ENCODE data around the gene EGFLAM.

The EGFLAM gene

GRCh38 chr5:38469707-38470267 is 211.4 kb downstream of the EGFLAM start:
- H3K4me3 ChIP-seq (ENCODE audit: low read length) = no peak overlapping the region

DNA sequence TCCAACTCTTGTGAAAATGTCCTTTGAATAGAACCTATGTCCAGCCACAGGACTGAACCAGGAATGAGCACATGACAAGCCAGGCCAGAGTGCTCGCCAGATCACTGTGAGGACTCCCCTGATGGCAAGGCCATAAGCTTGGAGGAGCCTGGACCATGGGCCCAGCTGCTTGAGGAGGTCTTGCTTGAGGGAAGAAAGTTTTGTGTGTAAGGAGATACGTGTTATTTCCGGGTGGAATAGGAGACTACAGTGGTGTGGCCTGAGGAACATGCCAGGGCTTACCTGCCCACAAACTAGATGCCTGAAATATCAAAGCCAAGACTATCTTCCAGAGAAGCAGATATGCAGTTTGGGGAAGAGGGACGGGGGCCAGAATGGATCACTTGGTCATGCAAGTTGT is 213.3 kb downstream of the EGFLAM start:
- Histone ChIP-seq H3K4me1 (ENCODE audit: insufficient read depth, low read length) (no peaks in the 10 kb centered on the region; the same call in 1 of the 2 replicates), H3K36me3 (ENCODE audit: insufficient read depth, low read depth, low read length) (no peaks in the 10 kb centered on the region), H3K9ac (ENCODE audit: low read depth, low read length) (no peak overlapping the region), H3K27me3 (ENCODE audit: insufficient read depth, low read length) (no peaks in the 10 kb centered on the region), H3K9me3 (ENCODE audit: insufficient read depth, low read depth, low read length) (no peaks in the 10 kb centered on the region), H3K4me3 (ENCODE audit: low read length) (no peak overlapping the region), H3K27ac (ENCODE audit: low read length) (no peak overlapping the region)

More at GRCh38 chr5:38469707-38470267, 211.4 kb downstream of the EGFLAM start:
- Histone ChIP-seq H3K36me3 (ENCODE audit: insufficient read depth, low read depth, low read length) (no peaks in the 10 kb centered on the region), H3K9me3 (ENCODE audit: insufficient read depth, low read depth, low read length) (no peaks in the 10 kb centered on the region), H3K27ac (ENCODE audit: low read length) (no peak overlapping the region), H3K27me3 (ENCODE audit: insufficient read depth, low read length) (no peaks in the 10 kb centered on the region), H3K9ac (ENCODE audit: low read depth, low read length) (no peak overlapping the region), H3K4me1 (ENCODE audit: insufficient read depth, low read length) (no peaks in the 10 kb centered on the region; the same call in 1 of the 2 replicates)

DNA sequence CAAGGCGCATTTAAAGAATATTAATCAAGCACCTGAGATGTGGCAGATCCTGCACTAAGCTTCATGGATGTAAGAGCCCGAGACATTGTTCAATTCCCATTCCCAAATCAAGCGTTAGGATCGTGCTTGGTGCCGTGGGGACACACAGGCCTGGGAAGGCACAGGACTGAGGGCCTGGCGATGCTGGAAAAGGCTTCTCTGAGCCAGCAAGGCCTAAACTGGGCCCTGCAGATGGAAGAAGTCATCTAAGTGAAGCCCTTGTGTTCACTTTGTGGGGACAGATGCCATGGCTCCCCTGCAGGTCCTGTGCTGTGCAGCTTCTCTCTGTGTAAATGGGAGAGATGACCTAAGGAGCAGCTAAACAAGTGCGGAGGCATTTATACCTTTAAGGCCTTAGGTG is 214.2 kb downstream of the EGFLAM start:
- H3K27me3 ChIP-seq (ENCODE audit: insufficient read depth, low read length) = no peaks in the 10 kb centered on the region
- no peak overlapping the region for H3K4me3 ChIP-seq (ENCODE audit: low read length)
- H3K9me3 ChIP-seq (ENCODE audit: insufficient read depth, low read depth, low read length) = no peaks in the 10 kb centered on the region
- H3K4me1 ChIP-seq (ENCODE audit: insufficient read depth, low read length) = no peaks in the 10 kb centered on the region; the same call in 1 of the 2 replicates
- no peak overlapping the region for H3K9ac ChIP-seq (ENCODE audit: low read depth, low read length)
- H3K36me3 ChIP-seq (ENCODE audit: insufficient read depth, low read depth, low read length) = no peaks in the 10 kb centered on the region
- no peak overlapping the region for H3K27ac ChIP-seq (ENCODE audit: low read length)

DNA sequence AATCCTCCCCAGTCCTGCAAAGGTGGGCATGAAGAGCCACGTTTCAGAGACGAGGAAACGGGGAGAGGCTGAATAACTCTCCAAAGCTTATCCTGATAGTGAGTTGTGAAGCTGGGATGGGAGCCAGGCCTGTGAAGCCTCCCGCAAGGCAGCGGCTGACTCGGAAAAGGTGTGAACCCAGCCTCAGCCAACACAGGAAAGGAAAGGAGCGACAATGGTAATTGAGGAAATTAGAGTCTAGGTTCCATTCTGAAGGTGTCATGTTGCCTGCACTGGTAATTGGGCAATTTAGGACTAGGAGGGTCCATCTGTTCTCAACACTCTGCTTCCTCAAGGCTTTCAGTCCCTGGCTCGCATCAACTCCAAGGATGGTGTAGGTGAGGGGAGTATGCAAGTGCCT is 214.6 kb downstream of the EGFLAM start:
- H3K36me3 ChIP-seq (ENCODE audit: insufficient read depth, low read depth, low read length) = no peaks in the 10 kb centered on the region
- H3K4me1 ChIP-seq (ENCODE audit: insufficient read depth, low read length) = no peaks in the 10 kb centered on the region; the same call in 1 of the 2 replicates
- no peaks in the 10 kb centered on the region for H3K27me3 ChIP-seq (ENCODE audit: insufficient read depth, low read length)
- no peak overlapping the region for H3K4me3 ChIP-seq (ENCODE audit: low read length)
- H3K27ac ChIP-seq (ENCODE audit: low read length) = no peak overlapping the region
- no peak overlapping the region for H3K9ac ChIP-seq (ENCODE audit: low read depth, low read length)
- H3K9me3 ChIP-seq (ENCODE audit: insufficient read depth, low read depth, low read length) = no peaks in the 10 kb centered on the region

DNA sequence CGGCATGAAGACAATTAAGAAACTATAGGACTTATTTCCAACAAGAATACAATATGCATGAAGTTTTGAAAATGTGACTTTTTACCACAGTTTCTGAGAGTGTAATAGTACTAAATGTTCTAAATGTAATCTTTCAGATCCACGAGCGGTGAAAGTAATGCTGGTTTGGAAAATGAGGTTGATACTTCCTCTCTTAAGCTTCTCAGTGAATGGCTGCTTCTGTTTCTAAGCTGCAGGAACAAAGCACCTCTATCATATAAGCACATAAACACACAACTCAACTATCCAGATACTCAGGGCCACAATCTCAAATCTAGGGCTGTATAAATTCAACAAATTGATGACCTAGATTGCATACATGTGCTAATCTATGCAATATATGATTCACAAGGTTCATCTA is 219.8 kb downstream of the EGFLAM start:
- Histone ChIP-seq H3K27ac (ENCODE audit: low read length) (no peak overlapping the region), H3K27me3 (ENCODE audit: insufficient read depth, low read length) (no peaks in the 10 kb centered on the region), H3K36me3 (ENCODE audit: insufficient read depth, low read depth, low read length) (peaks cover 8% of the 10 kb centered on the region), H3K4me1 (ENCODE audit: insufficient read depth, low read length) (no peaks in the 10 kb centered on the region), H3K9ac (ENCODE audit: low read depth, low read length) (no peak overlapping the region), H3K9me3 (ENCODE audit: insufficient read depth, low read depth, low read length) (no peaks in the 10 kb centered on the region), H3K4me3 (ENCODE audit: low read length) (no peak overlapping the region)

GRCh38 chr5:38478878-38479277 is 220.5 kb downstream of the EGFLAM start:
- Histone ChIP-seq H3K9ac (ENCODE audit: low read depth, low read length) (no peak overlapping the region), H3K4me1 (ENCODE audit: insufficient read depth, low read length) (no peaks in the 10 kb centered on the region), H3K27me3 (ENCODE audit: insufficient read depth, low read length) (no peaks in the 10 kb centered on the region), H3K27ac (ENCODE audit: low read length) (no peak overlapping the region), H3K36me3 (ENCODE audit: insufficient read depth, low read depth, low read length) (peaks cover 8% of the 10 kb centered on the region), H3K4me3 (ENCODE audit: low read length) (no peak overlapping the region), H3K9me3 (ENCODE audit: insufficient read depth, low read depth, low read length) (no peaks in the 10 kb centered on the region)

- no peak overlapping the region for H3K27ac ChIP-seq (ENCODE audit: low read length)
- H3K36me3 ChIP-seq (ENCODE audit: insufficient read depth, low read depth, low read length) = peaks cover 8% of the 10 kb centered on the region
- H3K9me3 ChIP-seq (ENCODE audit: insufficient read depth, low read depth, low read length) = no peaks in the 10 kb centered on the region
- no peak overlapping the region for H3K9ac ChIP-seq (ENCODE audit: low read depth, low read length)
- no peaks in the 10 kb centered on the region for H3K4me1 ChIP-seq (ENCODE audit: insufficient read depth, low read length)
- H3K4me3 ChIP-seq (ENCODE audit: low read length) = no peak overlapping the region
- no peaks in the 10 kb centered on the region for H3K27me3 ChIP-seq (ENCODE audit: insufficient read depth, low read length)
Observed at GRCh38 chr5:38479315-38479904, 221.1 kb downstream of the EGFLAM start.

DNA sequence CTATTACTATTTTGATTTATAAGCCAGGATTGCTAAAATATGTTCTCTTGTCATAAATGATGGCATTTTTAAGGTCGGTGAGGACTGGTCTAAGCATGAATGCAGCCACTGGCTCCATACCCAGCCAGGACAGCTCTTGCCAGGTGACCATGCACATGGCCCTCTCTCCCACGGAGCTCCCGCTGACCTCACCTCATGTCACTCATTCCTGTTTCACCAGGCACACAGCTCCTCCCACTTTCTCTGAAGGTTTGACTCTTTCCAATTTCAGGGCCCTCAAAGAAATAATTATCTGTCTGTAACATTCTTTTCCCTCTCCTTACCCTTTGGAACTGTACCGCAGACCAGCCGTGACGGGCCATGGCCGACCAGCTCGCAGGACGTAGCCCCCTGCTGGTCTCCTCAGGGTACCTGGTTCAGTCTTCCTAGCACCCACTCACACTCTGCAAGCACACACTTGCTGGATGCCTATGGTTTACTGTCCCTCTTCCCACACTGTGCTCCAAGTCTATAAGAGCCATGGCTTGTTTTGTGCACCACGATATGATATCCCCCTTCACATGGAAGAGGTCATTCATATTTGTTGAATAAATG is 225.5 kb downstream of the EGFLAM start:
- Histone ChIP-seq H3K9me3 (ENCODE audit: insufficient read depth, low read depth, low read length) (no peaks in the 10 kb centered on the region), H3K27me3 (ENCODE audit: insufficient read depth, low read length) (no peaks in the 10 kb centered on the region), H3K4me3 (ENCODE audit: low read length) (no peak overlapping the region), H3K9ac (ENCODE audit: low read depth, low read length) (no peak overlapping the region), H3K4me1 (ENCODE audit: insufficient read depth, low read length) (no peaks in the 10 kb centered on the region), H3K27ac (ENCODE audit: low read length) (no peak overlapping the region), H3K36me3 (ENCODE audit: insufficient read depth, low read depth, low read length) (peaks cover 26% of the 10 kb centered on the region)

DNA sequence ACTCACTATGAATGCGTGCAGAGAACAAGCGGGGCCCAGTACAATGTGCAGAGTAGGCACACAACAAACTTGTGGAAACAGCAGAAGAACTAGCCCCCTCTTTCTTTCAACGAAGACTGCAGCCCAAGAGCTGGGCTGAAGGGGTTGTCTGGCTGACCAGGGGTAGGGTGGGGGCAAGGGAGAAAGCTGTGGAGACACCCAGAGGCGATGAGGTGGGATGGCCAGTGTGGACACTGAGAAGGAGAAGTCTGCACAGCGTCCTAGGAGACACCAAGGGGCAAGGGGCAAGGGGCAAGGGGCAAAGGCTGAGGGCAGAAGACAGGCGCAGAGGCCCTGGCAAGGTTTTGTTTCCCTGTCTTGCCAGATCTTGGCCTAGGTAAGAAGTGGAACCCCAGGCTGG is 235.8 kb downstream of the EGFLAM start:
- H3K4me3 ChIP-seq (ENCODE audit: low read length) = no peak overlapping the region
- no peak overlapping the region for H3K9ac ChIP-seq (ENCODE audit: low read depth, low read length)
- H3K4me1 ChIP-seq (ENCODE audit: insufficient read depth, low read length) = no peaks in the 10 kb centered on the region
- H3K27me3 ChIP-seq (ENCODE audit: insufficient read depth, low read length) = no peaks in the 10 kb centered on the region
- H3K9me3 ChIP-seq (ENCODE audit: insufficient read depth, low read depth, low read length) = no peaks in the 10 kb centered on the region
- no peak overlapping the region for H3K27ac ChIP-seq (ENCODE audit: low read length)
- peaks cover 7% of the 10 kb centered on the region; the same call in 1 of the 2 replicates for H3K36me3 ChIP-seq (ENCODE audit: insufficient read depth, low read depth, low read length)

DNA sequence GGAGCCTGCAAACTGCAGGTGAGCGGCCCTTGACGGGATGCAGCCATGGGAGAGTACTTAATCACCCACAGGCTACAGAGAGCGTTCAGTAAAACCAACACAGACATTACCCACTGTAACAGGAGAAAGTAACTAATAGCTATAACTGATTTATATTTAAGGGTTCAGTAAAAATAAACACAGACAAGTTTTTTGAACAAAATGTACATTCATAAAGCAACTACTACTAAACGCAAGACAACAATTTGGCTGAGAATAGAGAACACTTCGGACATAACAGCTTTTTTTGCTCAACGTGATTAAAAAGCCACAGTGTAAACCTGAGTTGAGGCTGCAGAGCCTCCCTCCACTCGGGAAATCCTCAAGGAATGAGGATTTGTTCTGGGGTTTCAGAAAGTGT is 236.4 kb downstream of the EGFLAM start:
- no peaks in the 10 kb centered on the region for H3K27me3 ChIP-seq (ENCODE audit: insufficient read depth, low read length)
- H3K4me3 ChIP-seq (ENCODE audit: low read length) = no peak overlapping the region
- no peak overlapping the region for H3K27ac ChIP-seq (ENCODE audit: low read length)
- H3K9me3 ChIP-seq (ENCODE audit: insufficient read depth, low read depth, low read length) = no peaks in the 10 kb centered on the region
- no peak overlapping the region for H3K9ac ChIP-seq (ENCODE audit: low read depth, low read length)
- H3K4me1 ChIP-seq (ENCODE audit: insufficient read depth, low read length) = no peaks in the 10 kb centered on the region
- H3K36me3 ChIP-seq (ENCODE audit: insufficient read depth, low read depth, low read length) = peaks cover 6% of the 10 kb centered on the region; the same call in 1 of the 2 replicates

- Histone ChIP-seq H3K4me1 (ENCODE audit: insufficient read depth, low read length) (no peaks in the 10 kb centered on the region), H3K9me3 (ENCODE audit: insufficient read depth, low read depth, low read length) (no peaks in the 10 kb centered on the region), H3K4me3 (ENCODE audit: low read length) (no peak overlapping the region), H3K36me3 (ENCODE audit: insufficient read depth, low read depth, low read length) (peaks cover 6% of the 10 kb centered on the region), H3K27ac (ENCODE audit: low read length) (no peak overlapping the region), H3K27me3 (ENCODE audit: insufficient read depth, low read length) (no peaks in the 10 kb centered on the region), H3K9ac (ENCODE audit: low read depth, low read length) (no peak overlapping the region)
Observed at GRCh38 chr5:38497946-38498345, 239.6 kb downstream of the EGFLAM start.

DNA sequence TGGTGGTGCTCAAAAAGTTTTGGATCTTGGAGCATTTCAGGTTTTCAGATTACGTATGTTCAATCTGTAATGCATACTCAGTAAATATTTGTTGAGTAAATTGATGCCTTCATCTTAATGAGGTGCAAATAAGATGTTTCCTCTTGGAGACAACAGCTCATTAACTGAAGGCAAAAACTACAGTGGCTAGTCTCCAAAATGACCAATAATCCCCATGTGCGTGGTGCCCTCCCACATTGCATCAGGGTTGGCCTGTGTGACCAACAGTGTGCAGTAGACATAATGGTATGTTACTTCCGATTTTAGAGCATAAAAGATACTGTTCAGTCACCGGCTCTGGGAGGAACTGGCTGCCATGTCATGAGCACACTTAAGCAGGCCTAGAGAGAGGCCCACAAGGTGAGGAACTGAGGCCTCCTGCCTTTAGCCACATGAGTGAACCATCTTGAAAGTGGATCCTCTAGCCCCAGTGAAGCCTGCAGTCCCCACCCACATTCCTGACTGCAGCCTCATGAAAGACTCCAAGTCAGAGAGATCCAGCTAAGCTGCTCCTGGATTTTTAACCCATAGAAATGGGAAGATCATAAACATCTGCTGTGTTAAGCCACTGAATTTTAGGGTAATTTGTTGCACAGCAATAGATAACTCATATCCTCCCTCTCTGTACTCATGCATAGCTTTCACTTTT is 242.4 kb downstream of the EGFLAM start:
- Histone ChIP-seq H3K27me3 (ENCODE audit: insufficient read depth, low read length) (no peaks in the 10 kb centered on the region), H3K36me3 (ENCODE audit: insufficient read depth, low read depth, low read length) (peaks cover 6% of the 10 kb centered on the region), H3K27ac (ENCODE audit: low read length) (no peak overlapping the region), H3K9me3 (ENCODE audit: insufficient read depth, low read depth, low read length) (no peaks in the 10 kb centered on the region), H3K4me3 (ENCODE audit: low read length) (no peak overlapping the region), H3K9ac (ENCODE audit: low read depth, low read length) (no peak overlapping the region), H3K4me1 (ENCODE audit: insufficient read depth, low read length) (no peaks in the 10 kb centered on the region)
